ENCODE data around the gene RBFOX2.
"Not testable (repeated sequence)": the region's sequence is repeated elsewhere in the genome, so short reads cannot be mapped to it uniquely, and the experiment has no call there.

RBFOX2 gene

DNA sequence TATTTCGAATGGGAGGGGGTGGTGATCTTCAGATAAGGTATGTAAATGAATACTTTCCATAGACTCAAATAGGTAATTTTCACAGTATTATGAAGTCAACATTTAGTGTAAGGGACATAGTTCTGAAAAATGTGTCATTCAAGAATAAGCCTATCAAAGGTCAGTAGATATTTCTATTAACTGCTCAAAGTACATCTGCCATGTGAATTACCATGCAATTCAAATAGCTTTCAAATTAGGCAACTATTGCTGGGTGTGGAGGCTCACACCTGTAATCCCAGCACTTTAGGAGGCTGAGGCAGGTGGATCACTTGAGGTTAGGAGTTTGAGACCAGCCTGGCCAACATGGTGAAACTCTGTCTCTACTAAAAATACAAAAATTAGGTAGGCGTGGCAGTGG is 236.8 kb downstream of the RBFOX2 start:
- not testable (repeated sequence) for DNase-seq (ENCODE audit: low read depth in 2 of 2, low spot score in 1 of 2)

DNA sequence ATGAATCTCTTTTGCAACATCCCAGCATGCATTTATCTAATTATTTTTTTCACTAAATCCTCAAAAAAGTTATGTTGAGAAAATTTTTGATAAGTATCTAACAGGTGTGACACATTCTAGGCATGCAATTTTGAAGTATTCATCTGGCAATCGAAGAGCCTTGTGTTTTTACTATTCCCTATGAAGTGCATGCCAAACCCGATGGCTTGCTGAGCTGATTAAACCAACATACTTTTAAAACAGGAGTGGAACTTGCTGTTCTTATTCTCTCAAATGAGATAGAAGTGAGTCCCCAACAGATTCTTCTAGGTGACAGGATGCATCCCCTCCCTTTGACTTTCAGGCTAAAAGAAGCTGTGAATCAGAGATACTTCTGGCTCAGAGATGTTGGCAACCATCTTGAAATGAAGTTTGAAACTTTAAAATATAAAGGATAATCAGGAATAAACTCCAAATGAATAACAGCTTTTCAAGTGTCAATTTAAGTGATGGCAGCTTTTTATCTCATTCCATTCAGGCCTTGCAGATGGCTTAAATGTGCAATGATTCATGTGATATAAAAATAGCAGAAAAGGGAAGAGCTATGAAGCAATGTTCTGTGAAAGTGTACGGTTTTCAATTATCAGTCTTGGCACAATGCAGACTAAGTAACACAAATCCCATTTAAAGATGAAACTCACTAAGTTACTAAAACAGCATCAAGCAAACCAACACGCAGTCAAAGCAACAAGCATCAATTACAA is 243.3 kb downstream of the RBFOX2 start:
- no peak for DNase-seq (ENCODE audit: low read depth in 2 of 2, low spot score in 1 of 2)

DNA sequence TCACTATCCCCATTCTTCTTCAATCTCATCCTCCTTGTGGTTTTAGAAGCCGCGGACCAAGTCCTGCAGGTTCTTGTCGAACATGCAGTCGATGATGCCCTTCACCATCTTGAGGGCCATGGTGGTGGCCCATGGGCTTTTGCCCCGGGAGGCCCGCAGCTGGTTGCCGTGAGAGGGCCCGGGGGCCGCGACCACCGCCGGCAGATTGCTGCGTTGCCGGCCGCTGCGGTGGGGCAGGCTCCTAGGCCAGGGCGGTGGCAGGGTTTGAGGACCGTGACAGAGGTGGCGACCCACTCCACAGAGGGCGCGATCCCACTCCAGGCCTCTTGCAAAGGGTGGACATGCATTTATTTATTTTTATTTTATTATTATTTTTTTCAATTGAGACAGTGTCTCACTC is 244.0 kb downstream of the RBFOX2 start:
- DNase-seq (ENCODE audit: low read depth in 2 of 2, low spot score in 1 of 2): no peak

DNA sequence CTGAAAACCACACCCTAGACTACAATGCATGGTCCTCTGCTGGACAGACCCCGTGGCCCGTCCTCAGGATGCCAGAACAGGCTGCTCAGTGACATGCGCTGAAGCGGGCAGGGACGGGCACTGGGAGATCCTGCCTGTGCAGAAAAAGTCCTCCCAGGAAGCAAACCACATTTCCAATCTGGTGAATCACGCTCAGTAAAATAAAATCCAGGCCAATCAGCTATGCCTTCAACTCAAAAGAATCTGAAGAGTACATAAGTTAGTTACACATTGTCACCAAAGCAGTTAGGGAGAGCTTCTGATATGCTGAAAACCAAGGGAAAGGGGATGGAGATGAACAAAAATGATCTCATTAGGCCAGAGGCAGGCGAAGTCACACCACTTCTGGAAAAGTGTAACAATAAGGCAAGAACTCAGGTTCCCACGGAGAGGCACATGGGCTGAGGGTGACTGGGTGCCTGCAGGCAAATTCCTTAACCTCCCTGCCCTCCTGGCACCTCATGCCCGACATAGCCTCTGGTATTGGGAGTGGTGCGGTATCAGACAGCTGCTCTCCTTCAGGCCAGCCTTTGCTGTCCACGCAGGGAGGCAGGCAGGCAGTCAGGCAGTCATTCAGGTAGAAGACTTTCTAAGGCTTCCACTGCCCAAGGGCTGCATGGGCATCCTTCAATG is 244.5 kb downstream of the RBFOX2 start:
- DNase-seq (ENCODE audit: low read depth in 2 of 2, low spot score in 1 of 2): no peak

DNA sequence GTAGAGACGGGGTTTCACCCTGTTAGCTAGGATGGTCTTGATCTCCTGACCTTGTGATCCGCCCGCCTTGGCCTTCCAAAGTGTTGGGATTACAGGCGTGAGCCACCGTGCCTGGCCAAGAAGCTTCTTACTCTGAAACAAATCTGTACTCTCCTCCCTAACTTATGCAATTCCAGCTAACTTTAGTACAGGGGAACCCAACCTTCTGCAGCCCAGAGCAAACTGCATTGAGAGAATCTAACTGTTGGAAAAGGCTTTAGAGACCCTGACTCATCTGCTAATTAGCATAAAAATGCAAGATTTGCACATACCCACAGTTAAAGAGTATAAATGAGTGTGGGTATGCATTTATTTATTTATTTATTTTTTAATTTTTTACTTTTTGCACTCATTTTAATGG is 246.1 kb downstream of the RBFOX2 start:
- no peak for DNase-seq (ENCODE audit: low read depth in 2 of 2, low spot score in 1 of 2)

DNA sequence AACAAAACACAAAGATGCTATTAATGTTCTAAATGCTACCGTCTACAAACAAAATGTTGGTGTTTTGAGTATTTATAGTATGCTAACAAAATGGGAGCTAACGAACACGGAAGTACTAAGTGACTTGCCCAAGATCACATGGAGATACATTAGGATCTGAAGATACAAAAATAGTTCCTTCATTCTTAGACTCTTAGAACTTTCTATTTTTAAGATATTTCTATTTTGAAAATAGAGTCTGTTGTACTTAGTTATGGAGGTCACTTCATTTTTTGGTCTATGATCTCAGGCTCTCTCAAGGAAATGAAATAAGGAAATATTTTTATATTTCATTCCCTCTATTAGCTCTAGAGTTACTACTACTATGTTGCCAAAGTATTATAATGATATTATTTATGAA is 246.7 kb downstream of the RBFOX2 start:
- no peak for DNase-seq (ENCODE audit: low read depth in 2 of 2, low spot score in 1 of 2)

DNA sequence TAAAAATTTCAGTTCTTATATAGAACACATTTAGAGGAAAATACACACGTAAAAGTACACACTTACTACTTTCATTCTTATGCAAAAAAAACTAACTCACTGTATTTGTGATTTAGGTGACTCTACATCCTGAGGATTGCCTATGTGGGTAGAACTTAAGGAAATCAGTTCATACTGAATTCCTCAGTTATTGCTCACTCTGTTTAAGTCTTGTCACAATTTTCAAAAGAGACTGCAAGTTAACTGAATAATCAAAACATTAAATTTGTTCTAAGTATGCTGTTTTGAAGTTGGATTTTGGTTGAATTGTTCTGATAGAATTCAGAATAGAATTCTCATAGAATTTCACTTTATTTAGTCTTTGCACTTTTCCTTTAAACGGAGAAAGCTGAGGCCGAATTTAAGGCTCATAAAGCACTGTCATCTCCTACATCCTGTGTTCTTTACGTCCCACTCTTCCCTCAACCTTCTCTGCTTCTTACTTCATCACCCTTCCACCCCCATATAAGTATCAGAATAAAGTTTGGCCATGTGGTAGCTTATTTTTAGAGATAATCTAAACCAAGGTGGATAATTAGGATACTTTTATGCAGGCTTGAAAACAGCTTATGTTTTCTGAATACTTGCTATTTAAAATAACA is 251.2 kb downstream of the RBFOX2 start:
- no peak for DNase-seq (ENCODE audit: low read depth in 2 of 2, low spot score in 1 of 2)

DNA sequence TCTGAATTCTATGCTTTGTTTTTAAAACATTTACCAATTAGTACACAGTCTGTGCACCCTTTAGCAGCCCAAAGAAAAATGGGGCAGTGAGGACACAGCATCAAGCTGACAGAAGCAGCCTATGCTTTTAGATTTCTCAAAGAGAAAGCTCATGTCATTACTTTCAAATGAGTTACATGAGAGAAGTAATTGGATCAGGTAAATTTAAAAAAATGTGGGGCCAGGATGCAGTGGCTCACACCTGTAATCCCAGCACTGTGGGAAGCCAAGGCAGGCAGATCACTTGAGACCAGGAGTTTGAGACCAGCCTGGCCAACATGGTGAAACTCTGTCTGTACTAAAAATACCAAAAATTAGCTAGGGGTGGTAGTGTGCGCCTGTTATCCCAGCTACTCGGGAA is 253.3 kb downstream of the RBFOX2 start:
- DNase-seq (ENCODE audit: low read depth in 2 of 2, low spot score in 1 of 2): no peak

DNA sequence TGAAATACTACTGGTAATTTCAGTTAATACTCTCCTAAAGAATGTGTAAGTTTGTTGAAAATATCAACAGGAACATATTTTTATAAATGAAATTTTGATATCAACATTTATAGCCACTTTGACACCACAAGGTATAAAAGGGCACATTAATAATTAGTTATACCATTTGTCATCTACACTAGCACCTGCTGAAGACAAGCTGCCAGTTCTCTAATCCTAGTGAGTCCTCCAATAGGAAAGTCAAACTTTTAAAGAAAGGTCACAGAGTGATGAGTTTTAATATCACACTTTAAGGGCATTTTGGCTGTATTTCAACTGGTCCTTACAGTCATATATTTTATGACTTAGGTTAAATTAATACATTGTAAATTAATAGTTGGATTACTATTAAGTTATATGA is 258.6 kb downstream of the RBFOX2 start:
- DNase-seq (ENCODE audit: low read depth in 2 of 2, low spot score in 1 of 2): no peak

DNA sequence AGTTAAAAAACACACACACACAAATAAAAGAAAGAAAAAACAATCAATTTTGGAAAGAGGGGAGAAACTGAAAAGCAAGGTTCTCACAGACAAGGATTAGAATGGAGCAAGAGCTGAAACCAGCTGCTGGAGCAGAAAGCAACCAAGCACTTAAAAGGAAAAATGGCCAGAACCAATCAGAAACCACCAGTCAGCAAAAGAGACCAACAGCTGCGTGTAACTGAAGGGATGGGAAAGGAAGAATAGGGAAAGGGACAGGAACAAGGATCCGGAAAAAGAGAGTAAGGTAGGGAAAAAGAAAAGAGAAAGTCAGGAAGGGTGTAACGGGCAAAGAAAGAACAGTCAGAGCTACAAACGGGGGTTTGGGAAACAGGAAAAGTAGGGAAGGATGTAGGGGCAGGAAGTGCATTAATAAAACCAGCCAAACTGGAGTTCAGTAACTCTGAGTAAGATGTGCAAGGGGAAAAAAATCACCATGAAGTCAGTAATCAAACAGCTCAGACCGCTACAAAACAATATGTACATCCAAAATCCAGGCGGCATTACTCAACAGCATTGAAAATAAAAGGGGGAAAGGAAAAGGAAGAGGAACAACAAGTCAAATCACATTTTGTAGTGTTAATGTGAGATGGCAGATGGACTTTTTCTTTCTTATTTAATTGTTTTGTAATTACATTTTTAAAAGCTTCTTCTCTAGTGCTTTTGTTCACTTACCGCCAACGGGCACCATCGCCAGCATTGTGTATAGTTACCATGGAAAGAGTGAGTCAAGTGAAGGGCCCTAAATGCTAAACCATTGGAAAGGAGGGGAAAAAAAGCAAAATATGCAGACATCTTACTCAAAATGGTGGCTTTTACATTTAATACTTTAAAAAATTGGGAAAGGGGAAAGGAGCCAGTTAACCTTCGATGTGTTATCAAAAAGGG is 261.7 kb downstream of the RBFOX2 start:
- no peak for DNase-seq (ENCODE audit: low read depth in 2 of 2, low spot score in 1 of 2)

DNA sequence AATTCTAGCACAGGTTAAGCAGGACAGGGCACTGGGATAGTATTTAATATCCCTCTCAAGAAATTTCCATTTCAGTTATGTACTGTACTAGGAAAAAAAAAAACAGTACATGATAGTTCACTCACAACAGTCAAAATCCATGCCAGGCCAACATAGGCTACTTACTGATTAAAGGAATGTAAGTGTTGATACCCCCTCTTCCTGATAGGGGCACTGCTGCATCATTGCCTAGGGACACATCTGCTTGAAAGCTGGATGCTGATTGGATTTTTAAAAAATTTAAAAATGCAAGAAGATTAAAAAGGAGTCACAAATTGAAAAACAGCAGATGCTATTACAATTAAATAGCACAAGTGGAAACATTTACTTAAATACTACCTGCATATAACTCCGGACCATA is 267.6 kb downstream of the RBFOX2 start:
- no peak for DNase-seq (ENCODE audit: low read depth in 2 of 2, low spot score in 1 of 2)

DNA sequence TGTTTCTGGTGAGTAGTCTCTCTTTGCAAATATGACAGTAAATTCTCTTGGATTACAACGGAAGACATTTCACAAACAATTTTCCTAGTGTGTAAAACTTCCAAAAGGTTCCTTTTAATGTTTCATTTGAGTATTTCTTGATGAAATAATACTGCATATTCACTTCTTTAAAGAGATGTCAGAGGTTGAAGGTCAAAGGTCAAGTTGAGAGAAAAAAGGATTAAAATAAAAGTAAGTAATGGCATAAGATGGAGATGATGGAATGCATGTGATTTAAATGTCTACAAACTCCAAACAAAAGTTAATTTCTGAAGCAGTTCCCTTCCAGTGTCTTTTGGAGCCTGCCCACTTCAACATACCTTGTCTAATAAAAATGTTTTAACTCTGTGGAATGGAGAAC is 270.2 kb downstream of the RBFOX2 start:
- DNase-seq (ENCODE audit: low read depth in 2 of 2, low spot score in 1 of 2): no peak

DNA sequence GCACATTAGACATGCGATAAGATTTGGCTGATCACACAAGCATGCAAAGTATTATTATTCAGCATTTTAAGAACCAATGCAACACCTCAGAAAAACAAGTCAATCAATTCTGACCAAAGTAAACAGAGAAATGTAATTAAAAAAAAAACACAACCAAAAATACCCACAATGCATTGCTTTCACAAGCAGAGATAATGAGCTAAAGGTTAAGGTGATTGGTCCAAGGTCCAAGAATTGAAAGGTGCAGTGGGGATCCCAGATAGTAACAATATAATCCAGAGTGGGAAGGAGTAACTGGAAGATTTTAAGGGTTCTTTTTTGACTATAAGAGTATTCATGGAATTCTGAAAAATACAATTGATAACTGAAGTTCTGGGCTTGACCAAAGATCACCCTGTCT is 271.9 kb downstream of the RBFOX2 start:
- no peak for DNase-seq (ENCODE audit: low read depth in 2 of 2, low spot score in 1 of 2)

DNA sequence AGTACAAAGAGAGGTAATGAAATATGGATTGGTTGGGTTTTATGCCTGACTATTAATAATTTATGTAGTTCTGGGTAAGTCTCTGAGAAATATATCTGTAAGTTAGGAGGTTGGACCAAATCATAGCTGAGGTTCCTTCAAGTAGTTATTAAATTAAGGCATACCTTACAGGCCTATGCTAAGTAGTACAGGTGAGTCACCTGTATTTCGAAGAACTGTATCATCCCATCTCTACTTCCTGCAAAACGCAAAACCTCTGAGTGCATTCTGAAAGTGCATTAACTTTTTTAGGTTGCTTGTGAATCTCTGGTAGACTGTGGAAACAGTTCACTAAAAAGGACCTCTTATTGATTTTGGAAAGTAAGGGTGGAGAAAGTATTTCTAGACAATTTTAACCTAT is 273.9 kb downstream of the RBFOX2 start:
- DNase-seq (ENCODE audit: low read depth in 2 of 2, low spot score in 1 of 2): no peak

DNA sequence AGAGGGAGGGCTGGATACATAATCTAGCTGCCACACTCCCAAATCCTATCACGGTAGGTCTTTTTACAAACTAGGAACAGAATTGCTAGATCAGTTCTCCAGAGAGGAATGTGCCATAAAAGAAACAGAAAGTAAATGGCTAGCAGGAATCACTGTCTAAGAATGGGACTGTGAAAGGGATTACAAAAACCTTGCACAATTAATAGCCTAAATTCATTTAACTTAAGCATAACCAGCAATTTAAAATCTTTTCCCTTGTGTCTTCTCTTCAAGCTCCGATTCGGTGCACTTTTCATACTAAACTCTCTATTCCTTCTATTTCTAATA is 275.8 kb downstream of the RBFOX2 start:
- no peak for DNase-seq (ENCODE audit: low read depth in 2 of 2, low spot score in 1 of 2)

DNA sequence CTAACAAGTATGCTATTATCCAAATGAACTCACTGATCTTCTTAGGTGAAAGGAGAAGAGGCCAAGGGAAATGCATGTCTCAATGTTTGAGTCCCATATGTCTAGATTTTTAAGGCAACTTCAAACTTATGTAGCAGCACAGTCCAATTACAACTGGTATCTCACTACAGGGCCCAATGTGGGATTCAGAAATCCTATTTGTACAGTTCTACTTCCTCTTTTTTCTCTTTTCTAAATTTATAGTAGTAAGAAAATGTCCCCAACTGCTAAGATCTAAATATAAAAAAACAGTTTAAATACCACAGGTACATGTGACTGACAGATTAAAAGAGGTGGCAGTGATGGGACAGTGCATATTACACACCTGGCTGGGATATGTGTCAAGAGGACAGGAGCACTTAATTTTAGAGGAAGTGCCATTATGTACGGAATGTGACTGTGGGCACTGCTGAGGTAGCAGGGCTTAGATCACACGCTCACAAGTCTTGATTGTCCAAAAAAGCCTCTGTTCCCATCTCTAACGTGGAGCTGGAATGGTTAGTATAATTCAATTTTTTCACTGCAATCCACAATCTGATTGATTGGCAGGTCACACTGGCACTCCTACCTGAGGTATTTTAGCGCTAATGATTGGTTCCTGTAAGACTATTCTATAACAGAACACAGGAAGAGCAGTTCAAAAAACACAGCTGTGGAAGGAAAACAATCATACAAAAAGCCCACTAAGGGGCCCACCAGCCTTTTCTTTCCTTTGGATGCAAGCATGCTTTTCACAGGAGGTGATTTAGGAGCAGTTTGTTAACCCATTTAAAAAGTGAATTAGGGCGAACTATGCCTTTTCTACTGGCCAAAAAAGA is 276.4 kb downstream of the RBFOX2 start:
- no peak for DNase-seq (ENCODE audit: low read depth in 2 of 2, low spot score in 1 of 2)

DNA sequence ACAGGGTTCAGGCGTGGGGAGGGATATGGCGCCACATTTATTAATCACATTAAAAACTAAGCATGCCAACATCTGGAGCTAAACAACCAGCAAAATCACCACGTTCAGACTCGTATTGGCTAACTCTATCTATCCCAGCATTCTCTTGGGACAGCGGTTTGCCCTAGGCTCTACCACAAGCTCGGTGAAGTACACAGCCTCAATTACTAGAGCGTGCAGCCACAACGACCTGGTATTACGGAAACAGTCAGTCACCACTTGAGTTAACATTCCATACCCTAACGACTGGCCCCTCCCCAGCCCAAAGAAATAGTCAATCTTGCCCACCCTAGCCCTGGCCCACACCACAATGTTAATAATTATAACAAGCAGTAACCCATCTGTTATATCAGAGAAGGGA is 278.8 kb downstream of the RBFOX2 start:
- no peak for DNase-seq (ENCODE audit: low read depth in 2 of 2, low spot score in 1 of 2)

DNA sequence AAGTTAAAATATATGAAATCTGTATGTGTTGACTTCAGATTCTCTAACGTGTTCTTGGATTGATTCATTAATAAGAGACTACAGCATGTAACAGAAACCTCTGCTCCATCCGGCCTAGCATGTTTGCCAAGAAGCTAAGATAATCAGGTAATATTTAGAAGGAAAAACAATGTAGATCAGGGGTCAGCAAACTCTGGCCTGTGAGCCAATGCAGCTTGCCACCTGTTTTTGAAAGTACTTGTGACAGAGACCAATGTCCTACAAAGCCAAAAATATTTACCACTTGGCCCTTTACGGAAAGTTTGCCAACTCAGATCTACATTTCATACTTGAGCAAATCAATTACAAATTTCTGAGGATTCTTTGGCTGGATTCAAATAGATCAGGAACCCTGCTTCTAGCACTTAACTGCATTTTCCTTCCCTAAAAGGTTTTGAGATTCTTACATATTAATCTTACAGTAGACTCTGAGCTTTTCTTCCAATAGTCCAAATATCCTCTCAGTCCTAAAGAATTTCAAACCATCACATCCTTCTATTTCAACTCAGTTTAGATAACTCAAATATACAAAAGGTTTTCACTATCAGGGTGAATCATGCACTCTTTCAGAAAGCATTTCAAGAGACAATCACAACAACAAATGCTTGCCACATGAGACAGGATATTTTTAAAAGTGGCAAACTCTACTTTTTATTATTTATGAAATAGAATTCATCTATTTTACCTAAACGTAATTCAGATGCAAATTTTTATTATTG is 281.5 kb downstream of the RBFOX2 start:
- no peak for DNase-seq (ENCODE audit: low read depth in 2 of 2, low spot score in 1 of 2)

DNA sequence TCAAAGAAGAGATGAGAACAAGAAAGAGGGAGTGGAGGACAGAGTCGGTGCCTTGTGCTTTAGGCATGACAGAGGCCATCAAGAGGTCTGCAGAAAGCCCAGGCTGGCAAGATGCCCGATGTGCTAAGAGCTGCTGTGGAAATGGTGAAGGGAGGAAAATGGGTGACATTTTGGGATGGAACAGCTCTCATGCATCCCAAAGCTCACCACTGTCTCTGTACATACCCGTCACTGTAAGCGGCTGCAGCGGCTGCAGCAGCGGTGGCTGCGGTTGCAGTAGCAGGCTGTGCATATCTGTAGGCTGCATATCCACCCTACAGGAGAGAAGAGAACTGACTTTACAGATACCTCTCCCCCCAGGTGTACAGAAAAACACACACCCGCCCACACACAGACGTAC is 282.4 kb downstream of the RBFOX2 start:
- DNase-seq (ENCODE audit: low read depth in 2 of 2, low spot score in 1 of 2): no peak

DNA sequence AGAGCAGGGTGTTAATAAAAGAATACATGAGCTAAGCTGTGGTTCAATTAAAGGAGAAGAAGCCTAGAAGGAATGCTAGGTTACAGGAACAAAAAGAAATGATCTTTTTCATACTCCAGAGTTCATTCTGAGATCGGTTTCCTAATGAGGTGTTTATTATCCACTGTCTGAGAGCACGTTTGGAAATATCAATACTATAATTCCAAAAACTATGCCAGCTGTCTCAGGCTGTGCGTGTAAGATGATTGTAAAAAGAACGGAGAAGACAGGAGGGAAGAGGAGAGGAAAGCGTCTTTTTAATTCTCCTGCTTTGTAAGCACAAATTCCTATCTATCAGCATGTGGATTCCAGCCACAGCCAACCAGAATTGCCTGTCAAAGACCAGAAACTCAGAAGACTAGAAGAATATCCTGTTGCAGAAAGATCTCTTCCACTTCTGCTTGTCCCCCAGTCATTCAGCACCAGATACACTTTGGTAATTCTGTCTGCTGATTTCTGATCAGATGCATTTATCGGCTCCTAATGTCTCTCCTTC is 285.2 kb downstream of the RBFOX2 start:
- no peak for DNase-seq (ENCODE audit: low read depth in 2 of 2, low spot score in 1 of 2)

Measured in stimulated activated CD8-positive, alpha-beta memory T cell treated with anti-CD3 and anti-CD28 coated beads, Interleukin-4, amount 100 ng/mL, for 1 hour (primary cell).